ENCODE measurements around the gene ARHGAP42.

Gene ARHGAP42

DNA sequence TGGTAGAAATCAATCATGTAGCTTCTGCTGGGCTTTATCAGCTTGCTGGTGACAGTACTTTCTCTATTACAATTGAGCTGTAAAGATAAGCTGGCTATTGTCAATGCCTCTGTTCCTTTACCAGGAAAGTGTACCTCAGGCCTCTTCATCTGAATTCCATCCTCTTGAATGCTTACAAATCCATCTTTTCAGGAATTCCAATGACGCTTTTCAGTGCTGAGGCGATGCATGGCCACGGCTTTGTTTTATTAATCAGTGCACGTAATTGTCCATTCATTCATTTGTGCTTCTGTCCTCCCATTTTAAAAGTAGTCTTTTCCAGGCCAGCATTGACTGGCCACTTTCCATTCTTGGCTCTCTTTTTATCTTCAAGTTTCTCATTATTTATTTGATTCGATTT, 240.5 kb downstream of the ARHGAP42 start:
- no peak for DNase-seq

DNA sequence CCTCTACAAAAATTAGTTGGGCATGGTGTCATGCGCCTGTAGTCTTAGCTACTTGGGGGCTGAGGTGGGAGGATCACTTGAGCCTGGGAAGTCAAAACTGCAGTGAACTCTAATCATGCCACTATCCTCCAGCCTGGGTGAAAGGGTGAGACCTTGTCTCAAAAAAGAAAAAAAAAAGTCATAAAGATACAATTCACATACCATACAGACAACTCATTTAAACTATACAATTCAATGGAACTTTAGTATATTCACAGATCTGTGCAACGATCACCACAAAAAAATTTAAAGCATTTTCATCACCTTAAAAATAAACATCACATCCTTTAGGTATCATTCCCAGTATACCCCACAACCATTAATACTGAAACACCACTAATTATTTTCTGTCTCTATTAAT, 241.3 kb downstream of the ARHGAP42 start:
- no peak for DNase-seq

DNA sequence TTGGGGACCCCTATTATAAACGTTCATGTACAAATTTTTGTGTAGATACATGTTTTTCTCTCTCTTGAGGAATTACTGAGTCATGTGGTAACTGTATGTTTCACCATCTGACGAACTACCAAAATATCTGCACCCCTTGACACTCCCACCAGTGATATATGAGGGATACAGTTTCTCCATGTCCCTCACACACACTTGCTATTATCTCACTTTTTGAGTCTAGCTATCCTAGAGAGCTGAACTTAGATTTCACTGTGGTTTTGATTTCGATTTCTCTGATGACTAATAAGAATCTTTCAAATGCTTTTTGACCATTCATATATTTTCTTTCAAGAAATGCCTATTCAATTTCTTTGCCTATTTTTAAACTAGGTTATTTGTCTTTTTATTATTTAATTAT, 242.3 kb downstream of the ARHGAP42 start:
- DNase-seq: no peak

DNA sequence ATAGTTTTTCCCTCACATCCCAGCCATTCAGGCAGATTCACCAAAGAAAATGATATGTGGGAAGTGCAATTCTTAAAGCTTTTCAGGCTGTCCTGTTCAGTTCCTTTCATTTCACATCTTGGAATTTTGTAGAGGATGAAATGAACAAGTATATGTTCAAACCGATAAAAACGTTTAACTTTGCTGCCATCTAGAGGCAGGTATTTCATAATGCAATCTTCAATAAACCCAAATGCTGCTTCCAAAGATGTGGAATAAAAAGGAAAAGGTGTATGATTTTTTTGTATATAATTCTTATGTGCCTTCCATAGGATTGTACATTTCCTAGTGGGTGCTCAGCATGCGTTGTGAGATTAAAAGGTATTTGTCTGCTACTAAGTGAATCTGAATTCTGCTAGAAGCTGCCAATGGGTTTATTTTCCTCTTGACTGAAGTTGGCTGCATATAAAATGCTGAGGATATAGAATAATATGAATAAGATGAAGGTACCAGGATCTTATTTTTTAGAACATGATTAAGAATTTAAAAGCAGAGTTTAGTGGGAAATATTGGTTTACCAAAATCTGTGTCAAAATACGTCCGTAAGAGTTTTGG, 243.2 kb downstream of the ARHGAP42 start:
- peak; percentile 11 for DNase-seq

DNA sequence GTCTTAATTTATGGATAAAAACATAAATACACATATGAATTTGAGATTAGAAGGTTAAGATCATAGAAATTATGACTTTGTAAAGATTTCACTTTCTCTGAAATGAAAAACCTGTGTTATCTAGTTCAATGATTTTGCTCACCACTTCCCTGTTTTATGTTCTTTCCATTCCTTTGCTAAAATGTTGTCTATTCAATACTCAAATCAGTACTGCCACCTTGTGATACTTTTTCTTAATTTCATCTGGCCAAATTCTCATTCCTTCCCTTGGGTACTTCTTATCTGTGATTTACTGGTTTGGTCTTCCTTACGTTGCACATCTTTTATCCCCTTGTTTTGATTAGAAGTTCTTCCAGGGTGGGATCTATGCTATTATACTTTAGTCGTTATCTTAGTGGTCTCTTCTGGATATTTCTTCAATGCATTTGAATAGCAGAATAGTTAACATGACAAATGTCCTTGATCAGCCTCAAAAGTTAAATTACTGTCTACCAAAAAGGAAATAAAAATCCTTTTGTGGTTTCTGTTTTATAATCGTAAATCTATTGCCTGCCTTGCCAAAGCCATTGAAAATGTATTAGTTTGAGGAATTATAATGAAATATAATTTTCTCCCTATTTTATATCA, 245.5 kb downstream of the ARHGAP42 start:
- no peak for DNase-seq

DNA sequence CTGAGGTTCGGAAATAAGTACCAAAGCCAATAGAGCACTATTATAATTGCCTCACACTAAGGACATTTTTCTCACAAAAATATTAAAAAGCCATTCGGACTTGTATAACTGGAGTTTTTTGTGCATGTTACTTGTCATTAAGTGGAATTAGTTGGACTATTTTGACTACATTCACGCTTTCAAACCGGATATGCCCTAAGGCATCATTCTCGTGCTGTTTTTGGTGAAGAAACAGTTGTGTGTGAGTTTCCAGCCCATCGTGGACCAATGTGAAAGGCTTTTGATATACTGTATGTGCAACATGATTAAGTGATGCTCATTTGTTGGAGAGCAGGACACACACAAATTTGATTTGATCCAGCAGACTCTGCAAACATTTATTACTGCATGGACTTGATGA, 249.7 kb downstream of the ARHGAP42 start:
- no peak for DNase-seq

DNA sequence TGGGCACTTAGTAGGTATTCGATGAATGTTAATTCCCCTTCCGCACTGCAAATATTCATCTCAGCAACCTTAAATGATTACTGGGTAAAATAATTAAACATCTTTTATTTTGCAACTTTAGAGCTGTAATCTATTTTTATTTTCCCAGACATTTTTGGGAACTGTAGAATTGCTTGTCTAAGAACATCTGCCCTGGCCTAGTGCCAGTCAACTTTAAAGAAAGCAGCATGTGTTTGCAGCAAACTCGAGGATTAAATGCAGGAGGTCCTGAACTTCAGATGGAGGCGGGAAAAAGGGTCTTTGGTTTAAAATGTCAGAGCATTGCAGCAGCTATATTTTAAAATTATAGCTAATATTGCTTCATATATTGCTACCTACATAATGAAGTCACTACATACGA, 252.5 kb downstream of the ARHGAP42 start:
- DNase-seq: no peak

DNA sequence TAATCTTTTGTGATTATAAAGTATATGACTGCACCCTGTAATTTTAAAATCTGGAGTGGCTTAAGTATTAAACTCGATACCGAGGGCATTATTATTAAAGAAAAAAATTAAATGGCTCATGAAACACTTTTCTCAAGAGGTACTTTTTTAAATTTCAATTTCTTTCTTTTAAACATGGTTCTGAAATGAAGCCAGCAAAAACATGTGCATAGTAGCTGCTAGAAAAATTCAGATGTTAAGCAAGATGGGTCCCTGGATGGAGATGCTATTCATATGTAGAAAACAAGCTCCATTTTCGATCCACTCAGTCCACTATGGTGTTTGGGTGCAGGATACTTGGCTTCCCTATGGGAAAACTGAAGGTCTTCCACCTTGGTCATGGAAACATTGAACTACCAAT, 253.0 kb downstream of the ARHGAP42 start:
- DNase-seq: no peak

DNA sequence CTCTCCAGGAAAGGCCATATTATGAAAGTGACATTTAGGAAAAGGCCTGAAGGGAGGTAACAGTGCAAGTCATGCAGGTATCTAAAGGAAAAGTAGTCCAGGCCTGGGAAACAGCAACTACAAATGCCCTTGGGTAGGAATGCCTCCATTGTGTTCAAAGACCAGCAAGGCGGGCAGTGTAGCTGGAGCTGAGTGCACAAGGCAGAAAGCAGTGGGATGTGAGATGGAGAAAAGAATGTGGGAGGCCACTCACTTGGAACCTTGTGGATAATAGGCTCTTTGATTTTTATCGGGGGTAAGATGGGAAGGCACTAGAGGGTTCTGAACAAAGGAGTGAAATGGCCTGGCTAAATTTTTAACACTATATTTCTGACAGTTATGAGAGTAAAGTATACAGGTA, 253.9 kb downstream of the ARHGAP42 start:
- no peak for DNase-seq

DNA sequence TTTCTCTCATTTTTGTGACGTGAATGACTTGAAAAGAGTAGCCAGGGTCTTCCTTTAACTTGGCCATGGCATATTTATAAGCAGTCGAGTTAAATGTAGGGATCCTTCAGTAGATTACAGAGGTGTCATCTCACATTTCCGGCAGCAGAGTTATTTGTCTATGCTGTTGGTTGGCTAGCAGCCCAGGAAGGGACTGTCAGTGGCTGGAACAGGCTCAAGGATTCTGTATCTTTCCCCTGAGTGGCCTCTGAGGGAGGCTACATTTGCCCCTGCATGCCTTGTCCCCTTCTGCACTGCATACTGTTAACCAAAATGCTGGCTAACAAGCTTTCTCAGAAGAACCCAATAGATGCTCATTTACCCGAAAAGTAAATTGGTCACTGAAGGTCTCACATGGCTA, 254.9 kb downstream of the ARHGAP42 start:
- DNase-seq: no peak

DNA sequence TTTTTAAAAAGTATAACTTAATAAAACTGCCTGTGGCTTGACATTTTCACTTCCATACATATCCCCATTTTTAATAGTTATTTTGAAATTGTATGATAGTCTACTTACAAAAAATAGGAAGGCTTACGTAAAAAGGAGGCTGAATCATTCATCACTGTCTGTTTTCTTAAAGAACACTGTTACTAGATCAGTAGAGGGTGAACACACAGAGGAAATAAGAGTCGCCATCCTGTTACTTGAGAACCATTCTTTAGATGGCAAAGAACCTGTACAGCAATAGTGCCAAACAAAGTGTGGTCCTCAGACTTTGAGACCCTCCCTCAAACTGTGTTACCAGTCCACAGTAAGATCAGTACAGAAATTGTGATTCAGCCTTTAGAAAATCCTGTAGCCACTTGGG, 261.8 kb downstream of the ARHGAP42 start:
- no peak for DNase-seq

DNA sequence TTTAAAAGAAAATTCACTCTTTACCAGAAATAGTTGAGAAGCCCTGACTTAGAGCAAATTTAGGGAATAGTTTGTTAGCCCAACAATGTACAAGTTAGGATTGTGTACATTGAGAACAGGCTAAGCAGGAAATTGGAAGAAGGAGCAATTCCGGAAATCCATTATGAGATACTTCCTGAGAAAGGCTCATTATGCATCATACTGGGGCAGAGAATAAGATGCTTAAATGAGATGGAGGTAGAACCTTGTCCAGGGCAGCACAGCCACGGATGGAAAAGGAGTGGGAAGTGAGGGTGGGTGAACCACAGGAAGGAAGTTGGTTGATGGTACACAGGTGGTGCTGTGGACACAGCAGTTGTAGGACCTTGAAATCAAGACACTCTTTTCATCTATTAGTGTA, 262.4 kb downstream of the ARHGAP42 start:
- DNase-seq: no peak

DNA sequence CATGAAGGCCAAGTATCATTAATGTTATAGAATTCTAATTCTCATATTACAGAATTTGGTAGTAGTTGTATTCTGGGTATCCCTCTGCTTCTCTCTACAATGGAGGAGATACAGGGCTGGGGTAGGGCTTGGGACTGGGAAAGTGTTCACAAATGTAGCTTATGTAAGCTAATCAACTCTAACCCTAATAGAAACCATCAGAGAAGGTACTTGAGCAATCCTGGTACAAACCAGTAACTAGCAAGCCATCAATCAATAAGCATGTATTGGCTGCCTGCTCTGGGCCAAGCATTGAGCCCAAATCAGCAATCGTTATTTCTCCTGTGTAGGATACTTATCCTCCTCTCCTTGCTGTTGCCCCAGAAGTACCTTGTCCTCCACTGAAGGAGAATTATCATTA, 268.2 kb downstream of the ARHGAP42 start:
- DNase-seq: no peak

DNA sequence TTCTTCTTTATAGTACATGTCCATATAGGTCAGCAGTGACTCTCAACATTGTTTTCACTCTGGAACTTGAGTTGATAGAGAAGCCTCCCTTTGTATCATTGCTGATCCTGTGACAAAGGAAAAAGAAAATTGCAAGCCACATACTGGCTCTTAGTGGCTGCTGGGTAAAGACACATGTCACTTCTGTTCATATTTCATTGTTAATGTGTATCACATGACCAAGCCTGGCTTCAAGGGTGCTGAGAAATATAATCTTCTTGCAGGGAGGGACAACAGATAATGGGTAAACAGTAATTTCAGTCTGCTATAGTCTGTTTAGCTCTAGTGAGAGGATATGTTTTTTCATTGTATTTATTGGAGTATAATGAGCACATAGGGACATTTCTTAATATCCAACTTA, 269.3 kb downstream of the ARHGAP42 start:
- no peak for DNase-seq

DNA sequence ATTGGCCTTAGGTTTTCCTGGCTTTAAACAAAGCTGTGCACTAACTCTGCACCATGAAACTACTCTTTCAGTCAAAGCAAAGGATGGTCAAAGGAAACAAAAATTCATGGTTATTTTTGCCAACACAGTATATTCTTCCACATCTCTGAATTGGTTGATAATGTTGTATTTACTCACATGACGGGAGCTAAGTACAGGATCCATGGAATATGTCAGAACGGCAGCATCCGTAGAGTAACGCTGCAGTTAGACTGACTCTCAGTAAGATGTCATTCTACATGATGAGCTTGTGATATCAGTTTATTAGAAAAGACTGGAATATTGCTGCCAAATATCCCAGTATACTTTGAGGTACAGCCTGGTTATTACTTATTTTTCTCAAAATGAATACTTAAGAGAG, 270.4 kb downstream of the ARHGAP42 start:
- no peak for DNase-seq

DNA sequence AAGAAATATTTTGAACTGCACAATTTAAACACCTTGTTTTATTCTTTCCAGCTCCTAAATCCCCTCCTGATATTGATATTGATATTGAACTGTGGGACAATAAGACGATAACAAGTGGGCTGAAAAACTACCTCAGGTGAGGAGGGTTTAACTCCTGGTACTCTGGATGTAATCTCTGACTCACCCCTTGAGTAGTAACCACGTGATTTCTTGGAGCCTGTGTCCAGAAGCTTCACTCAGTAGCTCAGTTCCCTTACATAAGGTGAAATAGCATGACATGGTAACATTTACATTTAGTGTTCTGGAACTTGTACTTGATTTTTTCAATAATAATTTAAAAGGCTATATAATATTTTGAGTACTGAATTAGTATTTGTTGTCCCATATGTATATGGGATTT, 274.5 kb downstream of the ARHGAP42 start:
- no peak for DNase-seq

DNA sequence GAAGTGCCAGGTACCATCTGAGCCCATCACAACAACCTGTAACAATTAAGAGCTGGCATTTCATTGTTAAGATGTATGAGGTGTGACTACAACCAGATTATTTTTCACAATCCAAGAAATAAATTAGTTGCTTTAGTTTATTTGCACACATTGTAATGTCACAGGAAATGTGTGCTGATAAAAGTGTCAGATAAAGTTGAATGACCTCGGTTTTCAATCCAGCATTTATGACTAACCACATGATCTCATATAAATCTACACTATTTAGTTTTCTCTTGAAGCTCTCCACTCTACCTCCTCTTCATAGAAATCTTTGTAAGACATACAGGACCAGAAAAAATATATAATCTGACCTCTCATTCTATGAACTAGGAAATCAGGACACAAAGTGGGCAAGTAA, 276.3 kb downstream of the ARHGAP42 start:
- no peak for DNase-seq

DNA sequence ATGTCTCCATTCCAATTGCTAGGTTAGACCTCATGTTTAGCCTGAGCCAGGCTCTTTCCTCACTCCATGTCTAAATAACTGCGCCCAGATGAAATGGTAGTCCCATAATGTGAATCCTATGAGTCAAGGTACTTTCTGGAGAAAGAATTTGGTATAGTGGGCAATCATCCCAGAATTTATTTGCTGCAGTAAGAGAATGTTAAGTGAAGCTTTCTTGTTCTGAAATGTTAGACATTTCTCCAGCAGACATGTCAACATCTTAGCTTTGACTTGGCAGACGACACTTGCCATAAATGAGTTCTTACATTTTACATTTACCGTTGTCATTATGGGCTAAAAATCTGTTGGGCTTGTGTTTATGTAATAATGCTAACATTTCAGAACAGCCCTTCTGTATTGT, 277.3 kb downstream of the ARHGAP42 start:
- DNase-seq: no peak

DNA sequence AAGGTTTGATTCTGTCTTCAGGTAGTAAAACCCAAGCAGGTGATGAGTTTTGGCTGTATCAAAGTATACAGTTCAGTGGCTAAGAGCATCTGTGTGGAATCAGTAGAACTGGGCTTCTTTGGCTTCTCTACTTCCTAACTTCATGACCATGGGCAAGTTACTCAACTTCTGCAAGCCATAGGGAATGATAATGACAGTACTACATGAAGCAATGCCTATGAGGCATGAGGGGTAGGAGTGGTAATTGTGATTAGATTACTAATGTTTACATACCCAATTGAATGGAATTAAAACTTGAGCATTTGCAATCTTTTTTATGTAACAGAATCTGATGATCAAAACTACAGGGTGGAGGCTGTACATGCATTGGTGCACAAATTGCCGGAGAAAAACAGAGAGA, 278.3 kb downstream of the ARHGAP42 start:
- DNase-seq: no peak

DNA sequence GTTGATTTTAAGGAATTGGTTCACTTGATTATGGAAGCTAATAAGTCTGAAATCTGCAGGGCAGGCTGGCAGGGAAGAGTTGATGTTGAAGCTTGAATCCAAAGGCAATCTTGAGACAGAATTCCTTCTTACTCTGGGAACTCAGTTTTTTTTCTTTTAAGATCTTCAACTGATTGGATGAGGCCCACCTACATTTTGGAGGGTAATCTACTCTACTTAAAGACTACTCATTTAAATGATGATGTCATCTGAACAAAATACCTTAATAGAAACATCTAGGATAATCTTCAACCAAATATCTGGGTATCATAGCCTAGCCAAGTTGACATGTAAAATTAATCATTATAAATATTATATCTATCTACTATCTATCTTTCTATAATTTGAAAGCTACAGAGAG, 279.3 kb downstream of the ARHGAP42 start:
- no peak for DNase-seq

DNA sequence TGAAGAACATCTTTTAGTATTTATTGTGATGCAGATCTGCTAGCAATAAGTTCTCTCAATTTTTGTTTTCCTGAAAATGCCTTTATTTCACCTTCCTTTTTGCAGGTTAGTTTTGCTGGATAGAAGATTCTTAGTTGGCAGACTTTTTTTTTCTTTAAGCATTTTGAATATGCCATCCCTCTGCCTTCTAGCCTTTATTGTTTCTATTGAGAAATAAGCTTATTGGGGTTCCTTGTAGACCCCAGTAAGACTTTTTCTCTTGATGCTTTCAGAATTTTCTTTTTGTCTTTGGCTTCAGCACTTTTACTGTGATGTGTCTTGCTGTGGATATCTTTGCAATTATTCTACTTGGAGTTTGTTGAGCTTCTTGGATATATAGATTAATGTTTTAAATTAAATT, 281.9 kb downstream of the ARHGAP42 start:
- DNase-seq: no peak

DNA sequence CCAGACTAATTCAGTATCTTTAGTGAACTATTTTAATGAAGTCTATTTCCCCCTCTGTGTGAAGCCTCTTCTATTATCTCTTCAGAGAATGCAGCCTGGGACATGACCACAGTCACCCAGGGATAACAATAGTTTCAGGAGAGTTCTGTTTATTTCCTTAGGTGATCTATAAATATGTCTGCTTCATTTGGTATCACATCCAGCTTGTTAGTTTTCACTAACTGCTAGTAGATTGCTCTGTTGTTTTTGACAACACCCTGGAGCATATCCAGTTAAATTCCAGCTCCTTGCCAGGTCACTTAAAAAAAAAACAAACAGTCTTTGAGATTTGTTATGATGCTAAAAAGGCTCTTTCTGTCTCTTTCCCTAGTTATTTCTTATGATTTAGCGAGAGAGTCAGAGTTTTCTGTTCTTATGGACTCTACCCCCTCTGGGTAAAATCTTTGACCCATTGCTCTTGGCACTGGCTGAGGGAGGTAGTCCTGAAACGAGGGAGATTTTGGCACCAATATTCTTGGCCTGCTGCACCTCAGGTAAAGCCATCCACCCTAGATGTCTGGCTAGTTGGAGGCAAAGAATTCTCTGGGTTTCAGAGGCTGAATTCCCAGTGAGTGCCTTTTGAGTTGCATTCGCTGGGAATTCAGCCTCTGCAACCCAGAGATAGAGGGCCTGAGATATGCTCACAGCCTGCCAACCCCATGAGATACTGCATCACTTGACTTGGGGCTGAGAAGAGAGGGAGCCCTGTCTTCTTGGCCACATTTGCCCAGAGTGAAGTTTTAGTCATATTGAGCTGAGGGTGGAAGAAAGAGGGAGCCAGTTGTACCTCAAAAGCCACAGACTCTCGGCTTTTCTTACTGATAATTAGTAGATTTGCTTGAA, 283.4 kb downstream of the ARHGAP42 start:
- DNase-seq: no peak

DNA sequence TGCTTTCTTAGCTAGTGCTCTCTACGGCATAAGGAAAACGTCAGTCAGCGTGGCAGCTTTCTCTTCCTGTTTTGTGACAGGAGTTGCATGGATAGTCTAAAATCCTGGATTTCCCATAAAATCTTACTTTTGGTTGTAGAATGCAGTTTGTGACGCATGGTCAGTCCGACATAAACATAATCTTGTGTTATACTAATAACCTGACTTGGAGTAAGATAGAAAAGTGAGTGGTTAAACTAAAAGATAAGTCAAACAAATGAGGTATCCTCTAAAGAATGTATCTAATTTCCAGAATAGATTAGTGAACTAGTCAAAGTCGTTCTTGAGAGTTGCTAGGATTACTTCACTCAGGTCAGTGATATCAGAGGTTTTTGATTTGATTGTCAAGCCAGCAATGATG, 285.0 kb downstream of the ARHGAP42 start:
- DNase-seq: no peak

DNA sequence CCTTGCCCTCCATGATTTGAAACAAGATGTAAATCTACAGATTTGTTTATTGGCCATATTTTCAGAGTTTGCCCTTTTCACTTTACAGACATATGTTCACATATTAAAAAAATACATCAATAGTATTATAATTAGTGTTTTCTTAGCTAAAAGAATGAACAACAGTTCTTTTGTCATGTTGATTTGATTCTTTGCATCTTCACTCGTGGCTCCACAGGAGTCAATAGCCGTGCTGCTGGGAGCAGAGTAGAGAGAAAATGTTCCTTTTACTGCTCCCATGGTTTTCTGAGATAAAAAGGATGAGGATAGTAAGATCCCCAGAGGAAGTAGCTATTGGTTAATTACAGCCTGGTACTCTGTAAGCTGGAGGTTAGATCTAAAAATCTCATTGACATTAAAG, 291.4 kb downstream of the ARHGAP42 start:
- no peak for DNase-seq
